IMR-90 (cell line): ENCODE data around the gene SMARCC2. TPM values are rescaled to one million over a fixed set of nuclear protein-coding genes. Genes with fewer than 3 reads are reported as not detected.

Experiments used
- ATAC-seq: fragments of 200-7000 bp; cut with Tn5 transposase; 2 replicates; pipeline ENCODE4 v1.9.1; 2020; ENCODE audit warnings: low read depth, mild to moderate bottlenecking, moderate library complexity
- BruUV-seq: library from RNA; stranded (reverse); fragments of 400-500 nt; replicated peaks from 2 replicates; lab custom pipeline; 2021; lab: Mats Ljungman, UMichigan
- CTCF ChIA-PET: fragments of 300-600 bp; formaldehyde crosslinking; extraction: SDS; loops from one replicate; lab custom pipeline; 2021; ENCODE audit warnings: antibody characterized with exemption; lab: Yijun Ruan, JAX
- POLR2A ChIA-PET: fragments of 300-600 bp; sonication (Branson Sonifier 250); formaldehyde crosslinking; loops from one replicate; lab custom pipeline; 2022; ENCODE audit warnings: antibody characterized with exemption; ENCODE audit not compliant: unreplicated experiment; lab: Charles Lee
- DNase-seq: peaks from one replicate; pipeline ENCODE4 v3.0.0; 2013
- H2AFZ ChIP-seq: replicated peaks from 2 replicates; pipeline ENCODE3; 2013; ENCODE audit warnings: low read length, mild to moderate bottlenecking; ENCODE audit not compliant: poor library complexity
- H2AK5ac ChIP-seq: 2 replicates; pipeline ENCODE4 v1.6.1; 2013; ENCODE audit warnings: low read depth, low read length, inconsistent platforms
- H2AK9ac ChIP-seq: replicated peaks from 2 replicates; pipeline ENCODE3; 2013; ENCODE audit warnings: mild to moderate bottlenecking, low read depth, low read length, moderate library complexity; ENCODE audit not compliant: poor library complexity
- H2BK120ac ChIP-seq: 2 replicates; pipeline ENCODE4 v1.6.1; 2013; ENCODE audit warnings: low read depth, low read length, inconsistent platforms
- H2BK15ac ChIP-seq: 3 replicates; pipeline ENCODE4 v1.6.1; 2013; ENCODE audit warnings: low read depth, low read length, inconsistent platforms
- H2BK20ac ChIP-seq: 2 replicates; pipeline ENCODE4 v1.6.1; 2013; ENCODE audit warnings: low read depth, mild to moderate bottlenecking, inconsistent platforms, low read length, moderate library complexity
- H2BK5ac ChIP-seq: 2 replicates; pipeline ENCODE4 v1.6.1; 2013; ENCODE audit warnings: mild to moderate bottlenecking, low read depth, low read length, inconsistent platforms; ENCODE audit not compliant: poor library complexity, severe bottlenecking
- H3K14ac ChIP-seq: replicated peaks from 2 replicates; pipeline ENCODE4 v1.6.1; 2013; ENCODE audit warnings: low read depth, low read length, inconsistent platforms
- H3K18ac ChIP-seq: 2 replicates; pipeline ENCODE4 v1.6.1; 2013; ENCODE audit warnings: low read depth, low read length, control low read depth
- H3K23ac ChIP-seq: 2 replicates; pipeline ENCODE4 v1.6.1; 2013; ENCODE audit warnings: low read depth, low read length, inconsistent platforms
- H3K27ac ChIP-seq: 2 replicates; pipeline ENCODE4 v1.5.1; 2013; ENCODE audit warnings: mild to moderate bottlenecking, control low read depth, low read length; ENCODE audit not compliant: insufficient read depth
- H3K27me3 ChIP-seq: 2 replicates; pipeline ENCODE4 v1.6.1; 2013; ENCODE audit warnings: low read length; ENCODE audit not compliant: control insufficient read depth, insufficient read depth
- H3K36me3 ChIP-seq: 2 replicates; pipeline ENCODE4 v1.6.1; 2013; ENCODE audit warnings: low read length, mixed read lengths; ENCODE audit not compliant: control insufficient read depth, insufficient read depth
- H3K4ac ChIP-seq: 2 replicates; pipeline ENCODE4 v1.6.1; 2013; ENCODE audit warnings: low read depth, low read length, inconsistent platforms
- H3K4me1 ChIP-seq: 2 replicates; pipeline ENCODE4 v1.6.1; 2013; ENCODE audit warnings: low read length, mixed read lengths; ENCODE audit not compliant: control insufficient read depth, insufficient read depth
- H3K4me2 ChIP-seq: 2 replicates; pipeline ENCODE4 v1.6.1; 2013; ENCODE audit warnings: low read depth, mild to moderate bottlenecking, control low read depth, low read length, moderate library complexity
- H3K4me3 ChIP-seq: 2 replicates; pipeline ENCODE4 v1.5.1; 2013; ENCODE audit warnings: low read depth, mild to moderate bottlenecking, control low read depth, low read length, moderate library complexity; ENCODE audit not compliant: insufficient read depth
- H3K56ac ChIP-seq: 2 replicates; pipeline ENCODE4 v1.6.1; 2013; ENCODE audit warnings: low read length, inconsistent platforms; ENCODE audit not compliant: insufficient read depth; ENCODE audit errors: extremely low read depth
- H3K79me1 ChIP-seq, 2 experiments: 2 replicates each; pipeline ENCODE4 v1.6.1; 2013; ENCODE audit warnings: low read length in 2 of 2, inconsistent platforms in 1 of 2, low read depth in 1 of 2
- H3K9ac ChIP-seq: 2 replicates; pipeline ENCODE4 v1.6.1; 2013; ENCODE audit warnings: low read depth, low read length, control low read depth
- H3K9me1 ChIP-seq: 2 replicates; pipeline ENCODE4 v1.6.1; 2013; ENCODE audit warnings: low read length, inconsistent platforms; ENCODE audit not compliant: insufficient read depth
- H3K9me3 ChIP-seq: 2 replicates; pipeline ENCODE4 v1.6.1; 2013; ENCODE audit warnings: low read length; ENCODE audit not compliant: control insufficient read depth, insufficient read depth
- H4K20me1 ChIP-seq: 2 replicates; pipeline ENCODE4 v1.6.1; 2013; ENCODE audit warnings: low read length, inconsistent platforms; ENCODE audit not compliant: insufficient read depth
- H4K5ac ChIP-seq: 2 replicates; pipeline ENCODE4 v1.6.1; 2013; ENCODE audit warnings: mild to moderate bottlenecking, low read depth, low read length, control low read depth
- H4K8ac ChIP-seq, 2 experiments: 2 replicates each; pipeline ENCODE4 v1.6.1; 2013; ENCODE audit warnings: low read depth in 2 of 2, low read length in 2 of 2, control low read depth in 1 of 2, inconsistent platforms in 1 of 2
- H4K91ac ChIP-seq: 2 replicates; pipeline ENCODE4 v1.6.1; 2013; ENCODE audit warnings: low read depth, low read length, inconsistent platforms; ENCODE audit not compliant: insufficient read depth
- ELK1 ChIP-seq: fragments of 150-350 bp; IDR thresholded peaks from 2 replicates; pipeline ENCODE4 v1.6.1; 2016; ENCODE audit warnings: low read depth, mild to moderate bottlenecking, low read length, moderate library complexity, borderline replicate concordance
- FOS ChIP-seq: fragments of 150-350 bp; IDR thresholded peaks from 2 replicates; pipeline ENCODE4 v1.6.1; 2016; ENCODE audit warnings: low read depth, low read length
- MXI1 ChIP-seq: IDR thresholded peaks from 2 replicates; pipeline ENCODE4 v1.6.1; 2012; ENCODE audit warnings: low read depth, mild to moderate bottlenecking, low read length, moderate library complexity, borderline replicate concordance
- NFE2L2 ChIP-seq: fragments of 150-350 bp; IDR thresholded peaks from 2 replicates; pipeline ENCODE4 v1.6.1; 2016; ENCODE audit warnings: low read depth, mild to moderate bottlenecking, low read length
- SMC3 ChIP-seq: fragments of 150-350 bp; IDR thresholded peaks from 2 replicates; pipeline ENCODE4 v1.6.1; 2016; ENCODE audit warnings: low read depth, mild to moderate bottlenecking, antibody characterized with exemption, low read length, moderate library complexity
- WGBS, 2 experiments: methylation state at CpG; one replicate each; pipeline versions ENCODE4 v1.1.5 to v1.1.7; 2013; ENCODE audit warnings: missing lambda C conversion rate in 2 of 2; ENCODE audit not compliant: insufficient read length in 1 of 2; ENCODE audit errors: extremely low coverage in 2 of 2; 5-methylcytosine and 5-hydroxymethylcytosine counted together
- dilution Hi-C: fragments of 300-500 bp; cut with HindIII; formaldehyde crosslinking; loops from one replicate; pipeline ENCODE4 v1.14.3; 2018; ENCODE audit warnings: low sequenced_read_pairs; ENCODE audit not compliant: unreplicated experiment
- in situ Hi-C: fragments of 300-500 bp; cut with MboI; formaldehyde crosslinking; loops from 3 replicates; pipeline ENCODE4 v1.14.3; 2019; ENCODE audit warnings: low sequenced_read_pairs, inconsistent platforms, mixed read lengths
- intact Hi-C: fragments of 100-400 bp; cut with micrococcal nuclease; formaldehyde crosslinking; loops from 2 replicates; pipeline ENCODE4 v1.10.0; 2022
- polyA plus RNA-seq, 3 experiments: library from polyadenylated mRNA; depleted of rRNA; stranded (reverse); fragments of >200 nt; gene quantifications; 2 replicates each; pipeline ENCODE4 v1.2.3, GENCODE V29; 2012; ENCODE audit warnings: low replicate concordance in 1 of 3
- total RNA-seq: library from RNA; depleted of rRNA; stranded (reverse); fragments of >200 nt; gene quantifications from 2 replicates; pipeline ENCODE4 v1.2.3, GENCODE V29; 2012

SMARCC2 gene
- total and polyA plus RNA-seq, 2 of the 4 experiments (the other 2 are of a cell fraction), result 42.3 to 43.8 TPM

DNA sequence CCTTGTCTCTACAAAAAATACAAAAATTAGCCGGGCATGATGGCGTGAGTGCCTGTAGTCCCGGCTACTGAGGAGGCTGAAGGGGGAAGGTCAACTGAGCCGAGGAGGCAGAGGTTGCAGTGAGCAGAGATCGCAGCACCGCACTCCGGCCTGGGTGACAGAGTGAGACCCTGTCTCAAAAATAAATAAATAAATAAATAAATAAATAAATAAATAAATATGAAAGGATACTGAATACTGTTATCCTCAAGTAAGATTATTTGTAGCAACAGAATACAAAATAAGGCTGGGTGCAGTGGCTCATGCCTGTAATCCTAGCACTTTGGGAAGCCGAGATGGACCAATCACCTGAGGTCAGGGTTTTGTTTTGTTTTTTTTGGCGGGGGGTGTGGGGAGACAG is 30.6 kb upstream of the SMARCC2 start:
- Histone ChIP-seq H2BK120ac (no peak overlapping the region), H3K4me1 (peaks cover 4% of the 10 kb centered on the region; the same call in 1 of the 2 replicates), H3K36me3 (peaks cover 13% of the 10 kb centered on the region), H3K9ac (no peak overlapping the region), H3K27me3 (no peaks in the 10 kb centered on the region), H3K79me1 (peaks cover 21 to 53% of the 10 kb centered on the region in 2 experiments), H3K27ac (peak overlapping the region; percentile 18; the same call in 1 of the 2 replicates), H4K8ac (no peak overlapping the region), H4K5ac (no peak overlapping the region), H2AFZ (no peak overlapping the region), H3K56ac (no peak overlapping the region), H2BK20ac (no peak overlapping the region), H3K9me3 (no peaks in the 10 kb centered on the region), H3K23ac (no peak overlapping the region), H3K4me3 (no peak overlapping the region), H2AK9ac (no peak overlapping the region), H3K14ac (no peak overlapping the region), H4K91ac (no peak overlapping the region), H2AK5ac (no peak overlapping the region), H3K18ac (no peak overlapping the region), H3K9me1 (peaks cover 10% of the 10 kb centered on the region), H4K20me1 (peaks cover 15% of the 10 kb centered on the region; the same call in 1 of the 2 replicates), H3K4me2 (no peak overlapping the region; the same call in 1 of the 2 replicates), H2BK15ac (no peak overlapping the region), H2BK5ac (no peak overlapping the region), H3K4ac (no peak overlapping the region)
- WGBS, 2 experiments, result no CpG with 5 or more reads among the region's 9 CpGs
- dilution Hi-C loops (no loop called here), intact Hi-C loops (loop anchor here (2.0 kb wide), 2 partner anchors 13 to 61 kb away; partner anchors contain the start of gene MYL6), in situ Hi-C loops (no loop called here)
- BruUV-seq, result no TSS peak
- TF ChIP-seq SMC3, result no peak
- no peak for TF ChIP-seq ELK1
- no peak for TF ChIP-seq NFE2L2
- TF ChIP-seq MXI1, result no peak
- no peak for TF ChIP-seq FOS
- ChIA-PET CTCF (no interaction called here), POLR2A (interaction anchor here (0.6 kb wide), 1 partner anchor 20 kb away, joined by 8 read pairs; no protein-coding TSS in a partner anchor)
- DNase-seq (no peak), ATAC-seq (no peak)
